Hypothalamus (tissue), 51 donors: ENCODE results near the gene GRIA2.
"Not testable (repeated sequence)": the region's sequence is repeated elsewhere in the genome, so short reads cannot be mapped to it uniquely, and the experiment has no call there.

Experiments
- DNase-seq, 51 donors: peaks; one replicate each; lab custom pipeline; 2025; lab: John Stamatoyannopoulos, UW

Gene GRIA2

DNA sequence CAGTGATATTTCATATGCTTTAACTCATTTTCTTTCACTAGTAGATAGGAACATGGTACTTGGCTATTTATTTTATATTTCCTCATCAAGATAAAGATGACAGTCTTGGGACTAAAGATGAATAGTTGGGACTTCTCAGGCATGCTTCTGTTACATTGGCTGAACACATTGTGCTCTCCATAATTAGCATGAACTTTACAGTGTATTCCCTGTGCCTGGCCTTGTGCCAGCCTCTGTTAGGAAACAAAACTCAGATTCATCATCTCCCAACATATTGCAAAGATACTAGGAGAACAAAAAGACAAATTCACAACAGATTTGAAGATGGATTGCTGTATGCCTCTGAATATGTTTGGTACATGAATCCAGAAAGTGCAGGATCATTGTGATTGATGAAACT lies 26.4 kb downstream of the GRIA2 start:
- peak in 2 of 51 donors; percentile 16 to 25 for DNase-seq

GRCh38 chr4:157258165-157258564 lies 37.6 kb downstream of the GRIA2 start:
- DNase-seq = not testable (repeated sequence)

DNA sequence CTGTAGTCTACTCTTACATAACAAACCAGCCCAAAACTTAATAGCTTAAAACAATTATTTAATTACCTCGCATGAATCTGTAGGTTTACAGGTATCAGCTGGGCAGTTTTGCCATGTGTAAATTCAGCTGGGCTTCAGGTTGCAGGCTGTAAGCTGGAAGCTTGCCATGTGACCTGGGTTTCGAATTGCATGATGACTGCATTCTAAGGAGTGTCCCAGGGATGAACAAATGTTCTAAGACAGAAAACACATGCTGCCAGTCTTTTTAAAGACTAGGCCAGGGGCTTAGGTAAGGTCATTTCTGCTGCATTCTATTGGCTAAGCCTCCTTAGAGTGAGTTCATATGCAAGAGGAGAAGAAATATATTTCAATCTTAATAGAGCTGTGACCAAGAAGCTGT lies 44.8 kb downstream of the GRIA2 start:
- DNase-seq = no peak

GRCh38 chr4:157270108-157270507 lies 49.6 kb downstream of the GRIA2 start:
- DNase-seq = no peak

GRCh38 chr4:157270552-157270951 lies 50.0 kb downstream of the GRIA2 start:
- no peak for DNase-seq

GRCh38 chr4:157271166-157271869 lies 50.8 kb downstream of the GRIA2 start:
- DNase-seq = no peak

DNA sequence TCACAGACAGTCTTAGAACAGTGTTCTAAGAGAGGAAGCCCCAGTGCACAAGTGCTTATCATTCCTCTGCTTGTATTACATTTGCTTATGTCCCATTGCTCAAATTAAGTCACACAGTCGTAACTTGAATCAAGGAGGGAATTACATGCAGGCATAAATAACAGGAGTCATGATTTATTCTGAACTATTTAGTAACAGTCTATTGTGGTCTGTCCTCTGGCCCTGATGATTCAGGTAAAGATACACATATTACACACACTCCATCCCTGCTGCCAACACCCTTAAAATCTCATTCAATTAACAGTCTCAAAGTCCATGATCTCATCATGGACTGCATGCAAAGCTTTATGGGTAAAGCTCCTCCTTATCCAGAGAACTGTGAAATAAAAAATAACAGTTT lies 60.1 kb downstream of the GRIA2 start:
- no peak for DNase-seq

- no peak for DNase-seq
Observed at GRCh38 chr4:157282019-157282418, 61.5 kb downstream of the GRIA2 start.

DNA sequence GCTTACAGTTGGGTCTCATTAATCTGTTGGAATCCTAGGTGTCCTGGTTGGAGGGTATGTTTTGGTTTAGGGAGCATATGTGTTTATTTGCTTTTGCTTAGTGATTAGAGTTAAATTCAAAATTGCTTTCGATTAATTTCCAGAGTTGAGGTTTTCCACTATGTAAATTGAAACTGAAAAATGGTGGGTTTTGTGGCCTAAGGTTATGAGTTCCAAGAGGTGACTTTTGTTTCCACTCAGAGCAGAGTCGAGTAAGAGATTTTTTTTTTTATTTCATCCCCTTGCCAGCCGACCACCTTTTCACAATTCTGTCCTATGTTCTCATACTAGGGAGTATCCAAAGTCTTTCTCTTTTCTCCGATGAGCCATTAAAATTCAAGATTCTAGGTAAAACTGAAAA lies 66.9 kb downstream of the GRIA2 start:
- no peak for DNase-seq

DNA sequence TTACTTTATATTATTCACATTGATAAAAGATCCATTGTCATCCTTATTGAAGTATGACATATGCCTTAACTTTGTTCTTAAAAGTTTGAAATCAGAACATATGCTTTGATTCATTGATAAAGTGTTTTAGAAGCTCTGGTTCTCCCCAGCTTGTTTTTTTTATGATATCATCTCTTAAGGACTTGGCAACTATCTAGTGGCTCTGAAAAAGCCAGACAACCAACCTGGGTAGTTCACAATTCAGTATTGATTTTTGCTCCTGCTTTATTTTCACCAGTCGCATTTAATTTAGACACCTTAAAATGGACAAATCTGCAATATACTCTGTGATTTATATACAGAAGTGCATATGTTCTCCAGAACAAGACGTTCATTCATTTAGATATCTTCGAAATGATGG lies 70.1 kb downstream of the GRIA2 start:
- no peak for DNase-seq

DNA sequence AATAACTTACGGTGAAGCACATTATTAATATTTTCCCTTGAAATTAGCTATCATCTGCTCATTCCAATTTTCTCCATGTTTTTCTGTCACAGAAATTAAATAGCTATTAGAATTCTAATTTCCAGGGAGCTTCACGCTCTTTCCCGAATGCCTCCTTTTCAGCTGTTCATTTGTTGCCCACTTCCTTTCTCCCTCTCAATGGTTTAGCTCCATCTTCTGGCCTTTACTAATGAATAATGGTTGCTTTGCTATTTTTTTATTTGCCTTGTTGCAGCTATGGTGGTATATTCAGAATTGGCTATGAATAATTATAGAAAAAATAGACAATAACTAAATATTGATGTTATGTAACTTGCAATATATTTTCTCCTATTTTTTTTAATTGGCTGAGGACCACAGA lies 70.5 kb downstream of the GRIA2 start:
- no peak for DNase-seq

- no peak for DNase-seq
Observed at GRCh38 chr4:157293673-157294072, 73.1 kb downstream of the GRIA2 start.

DNA sequence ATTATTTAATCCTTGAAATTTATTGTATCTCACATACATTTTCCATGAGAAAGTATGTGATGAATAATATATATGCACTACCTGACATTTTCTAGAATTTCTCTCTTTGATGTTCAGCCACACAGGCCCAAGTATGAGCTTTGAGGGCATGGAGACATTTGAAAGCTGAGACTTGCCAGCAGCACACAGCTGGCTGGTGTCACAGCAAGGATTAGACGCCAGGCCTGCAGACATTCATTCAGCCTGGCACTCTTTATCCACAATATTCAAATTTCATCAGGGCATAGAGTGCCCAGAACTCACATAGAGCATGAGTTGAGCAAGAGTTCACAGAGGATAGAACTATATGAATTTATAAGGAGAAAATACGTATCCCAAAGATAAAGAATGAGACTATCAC lies 74.0 kb downstream of the GRIA2 start:
- no peak for DNase-seq

DNA sequence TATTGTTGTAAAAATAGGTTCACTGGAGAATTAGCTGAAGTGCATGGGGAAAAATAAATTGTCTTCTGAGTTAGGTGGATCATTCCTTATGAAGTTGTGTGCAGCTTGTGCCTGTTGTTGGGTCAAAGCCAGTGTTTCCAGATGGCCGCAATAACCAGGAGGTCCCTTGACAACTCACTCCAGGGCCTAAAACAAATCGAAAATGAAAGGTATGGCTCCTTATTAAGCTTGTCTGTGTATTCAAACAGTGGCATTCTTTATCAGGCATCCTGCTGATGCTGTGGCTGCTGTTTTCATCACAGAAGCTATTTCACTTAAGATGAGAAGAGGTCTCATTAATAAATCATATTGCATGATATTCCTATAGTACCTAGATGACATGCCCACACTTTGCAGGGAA lies 80.2 kb downstream of the GRIA2 start:
- DNase-seq = no peak

- no peak for DNase-seq
Observed at GRCh38 chr4:157303471-157303960, 83.0 kb downstream of the GRIA2 start.

DNA sequence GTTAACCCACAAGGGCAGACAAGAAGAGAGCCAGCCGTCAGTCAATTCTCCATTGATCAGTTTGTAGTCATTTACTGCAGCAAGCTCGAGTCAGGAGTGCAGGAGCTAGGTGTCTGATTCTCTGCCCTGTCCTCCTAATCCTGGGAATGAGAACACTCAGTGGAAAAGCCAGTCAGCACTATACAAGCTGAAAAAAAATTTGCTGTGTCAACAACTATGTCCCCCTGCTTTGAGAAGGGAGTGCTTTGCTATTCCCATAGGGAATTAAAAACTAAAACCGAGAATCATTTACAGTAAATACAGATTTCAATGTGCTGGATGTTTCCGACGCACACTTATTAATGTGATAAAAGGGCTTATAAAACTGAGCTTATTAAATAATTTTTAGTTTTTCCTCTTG lies 84.2 kb downstream of the GRIA2 start:
- DNase-seq = no peak

- no peak for DNase-seq
Observed at GRCh38 chr4:157312702-157313101, 92.2 kb downstream of the GRIA2 start.

- DNase-seq = no peak
Observed at GRCh38 chr4:157314906-157315305, 94.4 kb downstream of the GRIA2 start.

GRCh38 chr4:157315968-157316367 lies 95.4 kb downstream of the GRIA2 start:
- no peak for DNase-seq

- DNase-seq = no peak
Observed at GRCh38 chr4:157320092-157320491, 99.6 kb downstream of the GRIA2 start.

GRCh38 chr4:157327666-157328065 lies 107.1 kb downstream of the GRIA2 start:
- no peak for DNase-seq

GRCh38 chr4:157357887-157358286 lies 137.4 kb downstream of the GRIA2 start:
- no peak for DNase-seq

DNA sequence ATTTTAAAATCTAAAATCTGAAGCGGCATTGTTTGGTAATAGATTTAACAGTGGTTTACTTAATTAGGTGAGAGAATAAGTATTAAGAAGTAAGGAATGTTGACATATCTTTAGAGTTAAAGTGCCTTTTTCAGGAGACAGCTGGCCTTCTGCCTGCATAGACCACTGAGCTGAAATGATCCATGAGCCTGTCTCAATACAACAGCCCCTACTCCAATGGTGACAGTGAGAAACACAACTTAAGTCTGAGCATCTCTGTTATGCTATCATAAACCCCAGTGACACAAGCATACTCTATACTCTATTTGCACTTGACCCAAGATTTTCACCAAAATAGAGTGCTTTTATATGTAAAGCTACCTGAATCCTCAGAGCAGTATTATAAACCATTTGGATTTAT lies 137.9 kb downstream of the GRIA2 start:
- DNase-seq = no peak
